HG03571 (cell line): Measurements from ENCODE around the gene FBXL17.

Experiments used
- ATAC-seq: cut with Tn5 transposase; IDR thresholded peaks from one replicate; pipeline ENCODE4 v1.9.1; 2021; ENCODE audit not compliant: unreplicated experiment

Gene FBXL17

GRCh38 chr5:107826311-107827000 is 555.4 kb downstream of the FBXL17 start:
- no peak for ATAC-seq

- ATAC-seq = no peak
Observed at GRCh38 chr5:107824821-107825220, 557.1 kb downstream of the FBXL17 start.

- ATAC-seq = no peak
Observed at GRCh38 chr5:107821288-107821687, 560.6 kb downstream of the FBXL17 start.

GRCh38 chr5:107820429-107820828 is 561.5 kb downstream of the FBXL17 start:
- no peak for ATAC-seq

- no peak for ATAC-seq
Observed at GRCh38 chr5:107817951-107818350, 563.9 kb downstream of the FBXL17 start.

- no peak for ATAC-seq
Observed at GRCh38 chr5:107817436-107817835, 564.5 kb downstream of the FBXL17 start.

GRCh38 chr5:107815109-107815508 is 566.8 kb downstream of the FBXL17 start:
- no peak for ATAC-seq

GRCh38 chr5:107814183-107814827 is 567.6 kb downstream of the FBXL17 start:
- ATAC-seq = no peak

- ATAC-seq = peak; percentile 87
Observed at GRCh38 chr5:107813559-107813958, 568.3 kb downstream of the FBXL17 start.

GRCh38 chr5:107812570-107813141 is 569.2 kb downstream of the FBXL17 start:
- peak; percentile 83 for ATAC-seq

- ATAC-seq = no peak
Observed at GRCh38 chr5:107809201-107810034, 572.5 kb downstream of the FBXL17 start.
